Kidney (tissue), 14 donors: ENCODE measurements around the gene PPIG. TPM values are rescaled to one million over a fixed set of nuclear protein-coding genes. Genes with fewer than 3 reads are reported as not detected.
A peak's percentile ranks its signal among the peaks of the same experiment; 100 is the strongest.

Experiments
- DNase-seq, 5 donors: peaks; one replicate each; pipeline ENCODE4 v3.0.0-alpha.2; 2013 to 2020
- FAIRE-seq: peaks from 2 replicates; lab custom pipeline; 2012; peaks lifted over from hg19 to GRCh38; lab: Jason Lieb, UNC
- H3K27ac ChIP-seq, 2 donors: one replicate each; pipeline ENCODE4 v1.7.0; 2013; ENCODE audit warnings: low read depth in 2 of 2, low read length in 2 of 2, inconsistent platforms in 1 of 2
- H3K27me3 ChIP-seq: one replicate; pipeline ENCODE4 v1.7.1; 2013; ENCODE audit warnings: low read length, inconsistent platforms; ENCODE audit not compliant: control insufficient read depth, insufficient read depth
- H3K36me3 ChIP-seq, 3 donors: one replicate each; pipeline versions ENCODE4 v1.7.0 to v1.7.1; 2013; ENCODE audit warnings: low read length in 3 of 3, control low read depth in 1 of 3, inconsistent platforms in 1 of 3; ENCODE audit not compliant: insufficient read depth in 3 of 3, control insufficient read depth in 2 of 3
- H3K4me1 ChIP-seq, 3 donors: one replicate each; pipeline versions ENCODE4 v1.7.0 to v1.7.1; 2013; ENCODE audit warnings: low read length in 3 of 3, inconsistent platforms in 1 of 3, low read depth in 1 of 3; ENCODE audit not compliant: control insufficient read depth in 2 of 3, insufficient read depth in 2 of 3
- H3K4me3 ChIP-seq, 3 donors: one replicate each; pipeline versions ENCODE4 v1.7.0 to v1.8.1; 2013; ENCODE audit warnings: low read length in 3 of 3, control low read depth in 1 of 3, inconsistent platforms in 1 of 3
- H3K9ac ChIP-seq, 3 donors: one replicate each; pipeline versions ENCODE4 v1.7.0 to v1.7.1; 2013; ENCODE audit warnings: low read length in 3 of 3, control low read depth in 1 of 3, inconsistent platforms in 1 of 3
- H3K9me3 ChIP-seq, 3 donors: one replicate each; pipeline versions ENCODE4 v1.7.0 to v1.7.1; 2013; ENCODE audit warnings: low read length in 3 of 3, control low read depth in 1 of 3, inconsistent platforms in 1 of 3; ENCODE audit not compliant: control insufficient read depth in 2 of 3, insufficient read depth in 1 of 3
- CTCF ChIP-seq: IDR thresholded peaks from 3 replicates; pipeline ENCODE4 v1.5.1; 2012; ENCODE audit warnings: mild to moderate bottlenecking, moderate library complexity, borderline replicate concordance; ENCODE audit not compliant: insufficient read depth; ENCODE audit errors: extremely low read depth
- intact Hi-C: fragments of 100-400 bp; cut with DNase I; formaldehyde crosslinking; loops from one replicate; pipeline ENCODE4 v1.11.1; 2022
- polyA plus RNA-seq: library from polyadenylated mRNA; stranded (reverse); fragments of 350-450 nt; fragmentation: Illumina TruSeq; extraction: RNeasy Lipid Tissue Mini Kit (QIAGEN cat#74804); gene quantifications from one replicate; pipeline ENCODE4 v1.2.3, GENCODE V29; 2014; ENCODE audit warnings: low read depth, low replicate concordance; ENCODE audit not compliant: insufficient read depth
- total RNA-seq: library from RNA; stranded (reverse); fragmentation: NEBNext Ultra II Directional; extraction: Animal tissue kit (Norgen Biotek cat#: 25700); gene quantifications from one replicate; pipeline ENCODE4 v1.2.1, GENCODE V29; 2021
- donor health status: control.
- donor health status: control.
- donor health status: control.
- donor health status: control.
- donor health status: control.
- donor health status: DM: yes; HTN: yes; CAD: no.
- donor health status: Normal renal cell carcinoma (clear cell type).

Gene PPIG
- total and polyA plus RNA-seq, 2 donors from 2014 or later: 22.8 to 52.7 TPM

- no peak overlapping the region for H3K4me3 ChIP-seq
- intact Hi-C loops: no loop called here
- no peak for TF ChIP-seq CTCF
These were observed 53.5 kb downstream of the PPIG start for GRCh38 chr2:169637620-169638019.

GRCh38 chr2:169640104-169640503 is 56.0 kb downstream of the PPIG start:
- no peaks in the 10 kb centered on the region for H3K27me3 ChIP-seq
- no peak for DNase-seq
- FAIRE-seq: no peak
- no peak overlapping the region for H3K9ac ChIP-seq
- no peaks in the 10 kb centered on the region for H3K4me1 ChIP-seq
- H3K9me3 ChIP-seq: no peaks in the 10 kb centered on the region
- no peak overlapping the region for H3K4me3 ChIP-seq
- peaks cover 9 to 21% (median 9%) of the 10 kb centered on the region in 3 donors for H3K36me3 ChIP-seq
- no peak overlapping the region for H3K27ac ChIP-seq
- TF ChIP-seq CTCF: no peak
- intact Hi-C loops: no loop called here

More at GRCh38 chr2:169637620-169638019, 53.5 kb downstream of the PPIG start:
- H3K9me3 ChIP-seq: no peaks in the 10 kb centered on the region
- no peaks in the 10 kb centered on the region for H3K4me1 ChIP-seq
- H3K27me3 ChIP-seq: no peaks in the 10 kb centered on the region
- no peak for FAIRE-seq
- no peak overlapping the region for H3K27ac ChIP-seq
- no peak for DNase-seq
- peaks cover 15 to 40% (median 19%) of the 10 kb centered on the region in 3 donors for H3K36me3 ChIP-seq
- H3K9ac ChIP-seq: no peak overlapping the region

- H3K27me3 ChIP-seq: no peaks in the 10 kb centered on the region
- intact Hi-C loops: no loop called here
- FAIRE-seq (no peak), DNase-seq (peak in 2 of 5 donors; percentile 10 to 14)
- no peak for TF ChIP-seq CTCF
- H3K36me3 ChIP-seq: peaks cover 0 to 14% (median 5%) of the 10 kb centered on the region in 3 donors
- H3K4me3 ChIP-seq: no peak overlapping the region
- H3K27ac ChIP-seq: no peak overlapping the region
- no peak overlapping the region for H3K9ac ChIP-seq
- no peaks in the 10 kb centered on the region for H3K4me1 ChIP-seq
- no peaks in the 10 kb centered on the region for H3K9me3 ChIP-seq
These were observed 57.3 kb downstream of the PPIG start for GRCh38 chr2:169641464-169641863.

- intact Hi-C loops: no loop called here
- FAIRE-seq (no peak), DNase-seq (no peak)
- Histone ChIP-seq H3K4me1 (no peaks in the 10 kb centered on the region), H3K9me3 (no peaks in the 10 kb centered on the region), H3K4me3 (no peak overlapping the region), H3K9ac (no peak overlapping the region), H3K27me3 (no peaks in the 10 kb centered on the region), H3K36me3 (no peaks in the 10 kb centered on the region), H3K27ac (no peak overlapping the region)
- TF ChIP-seq CTCF: no peak
These were observed 60.0 kb downstream of the PPIG start for GRCh38 chr2:169644173-169644572.
